NCI-H345 (cell line): ENCODE data around the gene WWOX.
A peak's percentile ranks its signal among the peaks of the same experiment; 100 is the strongest.

Experiments used
- DNase-seq: peaks from one replicate; lab custom pipeline; 2025; lab: John Stamatoyannopoulos, UW

Gene WWOX

GRCh38 chr16:78535098-78535497, 435.6 kb downstream of the WWOX start:
- DNase-seq = no peak

- no peak for DNase-seq
Observed at GRCh38 chr16:78537511-78537910, 438.1 kb downstream of the WWOX start.

GRCh38 chr16:78538292-78538691, 438.8 kb downstream of the WWOX start:
- DNase-seq = no peak

GRCh38 chr16:78538919-78539318, 439.5 kb downstream of the WWOX start:
- DNase-seq = no peak

GRCh38 chr16:78542419-78542818, 443.0 kb downstream of the WWOX start:
- DNase-seq = no peak

- no peak for DNase-seq
Observed at GRCh38 chr16:78543023-78543422, 443.6 kb downstream of the WWOX start.

- DNase-seq = no peak
Observed at GRCh38 chr16:78549366-78549765, 449.9 kb downstream of the WWOX start.

GRCh38 chr16:78551487-78552085, 452.1 kb downstream of the WWOX start:
- peak; percentile 96 for DNase-seq

GRCh38 chr16:78552106-78552675, 452.7 kb downstream of the WWOX start:
- DNase-seq = peak; percentile 15

GRCh38 chr16:78552716-78553115, 453.3 kb downstream of the WWOX start:
- DNase-seq = no peak

GRCh38 chr16:78553268-78554039, 454.0 kb downstream of the WWOX start:
- DNase-seq = no peak

- no peak for DNase-seq
Observed at GRCh38 chr16:78556421-78556820, 457.0 kb downstream of the WWOX start.

GRCh38 chr16:78560997-78561396, 461.5 kb downstream of the WWOX start:
- DNase-seq = no peak

- peak; percentile 7 for DNase-seq
Observed at GRCh38 chr16:78562111-78562510, 462.7 kb downstream of the WWOX start.

- DNase-seq = no peak
Observed at GRCh38 chr16:78562650-78563049, 463.2 kb downstream of the WWOX start.

GRCh38 chr16:78563905-78564304, 464.5 kb downstream of the WWOX start:
- peak; percentile 40 for DNase-seq

GRCh38 chr16:78566397-78567073, 467.1 kb downstream of the WWOX start:
- no peak for DNase-seq

- no peak for DNase-seq
Observed at GRCh38 chr16:78570399-78571141, 471.1 kb downstream of the WWOX start.

GRCh38 chr16:78571434-78571833, 472.0 kb downstream of the WWOX start:
- DNase-seq = no peak

- DNase-seq = no peak
Observed at GRCh38 chr16:78571898-78572358, 472.5 kb downstream of the WWOX start.

GRCh38 chr16:78574571-78574970, 475.1 kb downstream of the WWOX start:
- DNase-seq = no peak

GRCh38 chr16:78576941-78577340, 477.5 kb downstream of the WWOX start:
- DNase-seq = no peak
